Measurements from ENCODE around the gene PHOSPHO1. TPM values are rescaled to one million over a fixed set of nuclear protein-coding genes. Genes with fewer than 3 reads are reported as not detected.

Gene PHOSPHO1
- total RNA-seq, 2 donors from 2014 or later = 0.55 to 6.3 TPM

DNA sequence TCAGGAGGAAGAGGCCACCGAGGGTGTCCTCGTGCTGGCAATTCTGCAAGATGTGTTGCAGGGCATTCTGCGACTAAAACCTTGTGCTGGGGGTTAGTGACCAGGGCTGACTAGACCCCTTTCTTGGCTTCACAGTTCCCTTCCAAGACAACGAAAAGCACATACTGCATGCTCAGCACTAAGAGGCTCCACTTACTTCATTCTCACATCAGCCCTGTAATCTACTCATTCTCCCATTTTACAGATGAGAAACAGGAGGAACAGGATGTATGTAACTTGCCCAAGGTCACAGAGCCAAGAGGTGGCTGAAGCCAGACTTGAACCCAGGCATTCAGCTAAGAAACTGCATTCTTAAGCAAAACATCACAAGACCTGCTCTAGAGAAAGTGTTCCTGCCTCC is 5.3 kb upstream of the PHOSPHO1 start:
- intact Hi-C loops (cut with DNase I) = no loop called here
- Histone ChIP-seq H3K36me3 (no peaks in the 10 kb centered on the region), H3K4me1 (replicated peaks) (no peaks in the 10 kb centered on the region), H3K27ac (no peak overlapping the region), H3K9me3 (no peaks in the 10 kb centered on the region), H3K4me3 (no peak overlapping the region), H3K27me3 (replicated peaks; ENCODE audit: insufficient read depth) (no peaks in the 10 kb centered on the region)
- WGBS = 84% methylated on average over 4 of the region's 4 CpGs
- TF ChIP-seq, protein P1, sequence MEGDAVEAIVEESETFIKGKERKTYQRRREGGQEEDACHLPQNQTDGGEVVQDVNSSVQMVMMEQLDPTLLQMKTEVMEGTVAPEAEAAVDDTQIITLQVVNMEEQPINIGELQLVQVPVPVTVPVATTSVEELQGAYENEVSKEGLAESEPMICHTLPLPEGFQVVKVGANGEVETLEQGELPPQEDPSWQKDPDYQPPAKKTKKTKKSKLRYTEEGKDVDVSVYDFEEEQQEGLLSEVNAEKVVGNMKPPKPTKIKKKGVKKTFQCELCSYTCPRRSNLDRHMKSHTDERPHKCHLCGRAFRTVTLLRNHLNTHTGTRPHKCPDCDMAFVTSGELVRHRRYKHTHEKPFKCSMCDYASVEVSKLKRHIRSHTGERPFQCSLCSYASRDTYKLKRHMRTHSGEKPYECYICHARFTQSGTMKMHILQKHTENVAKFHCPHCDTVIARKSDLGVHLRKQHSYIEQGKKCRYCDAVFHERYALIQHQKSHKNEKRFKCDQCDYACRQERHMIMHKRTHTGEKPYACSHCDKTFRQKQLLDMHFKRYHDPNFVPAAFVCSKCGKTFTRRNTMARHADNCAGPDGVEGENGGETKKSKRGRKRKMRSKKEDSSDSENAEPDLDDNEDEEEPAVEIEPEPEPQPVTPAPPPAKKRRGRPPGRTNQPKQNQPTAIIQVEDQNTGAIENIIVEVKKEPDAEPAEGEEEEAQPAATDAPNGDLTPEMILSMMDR (IDR thresholded peaks at IDR 0.05) = no peak
- TF ChIP-seq POLR2A (IDR thresholded peaks at IDR 0.05) (no peak), POLR2AphosphoS5 (IDR thresholded peaks at IDR 0.05) (no peak)
- no peak for DNase-seq (ENCODE audit: low spot score)

DNA sequence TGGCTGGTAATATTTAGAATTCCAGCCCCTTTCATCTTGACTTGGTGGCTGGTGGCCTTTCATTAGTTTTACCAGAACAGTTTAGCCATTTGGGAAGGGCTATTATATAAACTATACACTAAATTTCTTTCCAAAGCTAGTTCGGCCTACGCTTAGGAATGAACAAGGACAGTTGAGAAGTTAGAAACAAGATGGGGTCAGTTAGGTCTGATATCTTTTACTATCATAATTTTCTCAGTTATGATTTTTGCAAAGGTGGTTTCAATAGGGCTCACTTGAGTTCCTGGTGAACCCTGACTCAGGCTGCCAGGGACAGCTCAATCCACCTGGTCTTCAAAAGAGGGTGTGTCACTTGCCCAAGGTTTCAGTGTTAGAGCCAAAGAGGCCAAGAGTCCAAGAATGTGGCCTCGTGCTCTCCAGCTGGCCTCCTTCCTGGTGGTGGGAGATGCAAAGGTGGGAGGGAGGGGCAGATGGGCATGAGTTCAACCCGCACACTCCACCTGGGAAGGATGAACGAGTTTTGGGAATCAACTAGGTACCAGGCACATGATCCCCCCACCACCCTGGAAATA is 4.0 kb upstream of the PHOSPHO1 start:
- H3K27ac ChIP-seq = no peak overlapping the region
- no peak overlapping the region for H3K4me3 ChIP-seq
- no peaks in the 10 kb centered on the region for H3K9me3 ChIP-seq
- intact Hi-C loops (cut with DNase I) = no loop called here
- no peak for DNase-seq (ENCODE audit: low spot score)
- TF ChIP-seq POLR2A (IDR thresholded peaks at IDR 0.05) (no peak), POLR2AphosphoS5 (IDR thresholded peaks at IDR 0.05) (no peak)
- TF ChIP-seq, protein P1 (IDR thresholded peaks at IDR 0.05) = no peak
- H3K4me1 ChIP-seq (replicated peaks) = peaks cover 5% of the 10 kb centered on the region
- H3K36me3 ChIP-seq = no peaks in the 10 kb centered on the region
- H3K27me3 ChIP-seq (replicated peaks; ENCODE audit: insufficient read depth) = no peaks in the 10 kb centered on the region
- 85% methylated on average over 5 of the region's 5 CpGs for WGBS

DNA sequence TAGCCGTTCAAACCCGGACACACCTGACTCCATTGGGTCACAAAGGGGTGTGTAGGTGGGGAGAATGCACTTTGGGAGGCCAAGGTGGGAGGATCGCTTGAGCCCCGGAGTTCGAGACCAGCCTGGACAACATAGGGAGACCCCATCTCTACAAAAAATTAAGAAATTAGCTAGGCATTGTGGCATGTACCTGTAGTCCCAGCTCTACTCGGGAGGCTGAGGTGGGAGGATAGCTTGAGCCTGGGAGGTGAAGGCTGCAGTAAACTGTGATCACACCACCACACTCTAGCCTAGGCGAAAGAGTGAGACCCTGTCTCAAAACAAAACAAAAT is 942 bp upstream of the PHOSPHO1 start:
- H3K27me3 ChIP-seq (replicated peaks; ENCODE audit: insufficient read depth) = no peaks in the 10 kb centered on the region
- no peaks in the 10 kb centered on the region for H3K9me3 ChIP-seq
- DNase-seq (ENCODE audit: low spot score) = no peak
- H3K27ac ChIP-seq = no peak overlapping the region
- intact Hi-C loops (cut with DNase I) = no loop called here
- TF ChIP-seq POLR2AphosphoS5 (IDR thresholded peaks at IDR 0.05) (no peak), POLR2A (IDR thresholded peaks at IDR 0.05) (no peak)
- TF ChIP-seq, protein P1 (IDR thresholded peaks at IDR 0.05) = no peak
- no peaks in the 10 kb centered on the region for H3K36me3 ChIP-seq
- WGBS = 72% methylated on average over 7 of the region's 7 CpGs
- H3K4me3 ChIP-seq = no peak overlapping the region
- peaks cover 5% of the 10 kb centered on the region for H3K4me1 ChIP-seq (replicated peaks)

DNA sequence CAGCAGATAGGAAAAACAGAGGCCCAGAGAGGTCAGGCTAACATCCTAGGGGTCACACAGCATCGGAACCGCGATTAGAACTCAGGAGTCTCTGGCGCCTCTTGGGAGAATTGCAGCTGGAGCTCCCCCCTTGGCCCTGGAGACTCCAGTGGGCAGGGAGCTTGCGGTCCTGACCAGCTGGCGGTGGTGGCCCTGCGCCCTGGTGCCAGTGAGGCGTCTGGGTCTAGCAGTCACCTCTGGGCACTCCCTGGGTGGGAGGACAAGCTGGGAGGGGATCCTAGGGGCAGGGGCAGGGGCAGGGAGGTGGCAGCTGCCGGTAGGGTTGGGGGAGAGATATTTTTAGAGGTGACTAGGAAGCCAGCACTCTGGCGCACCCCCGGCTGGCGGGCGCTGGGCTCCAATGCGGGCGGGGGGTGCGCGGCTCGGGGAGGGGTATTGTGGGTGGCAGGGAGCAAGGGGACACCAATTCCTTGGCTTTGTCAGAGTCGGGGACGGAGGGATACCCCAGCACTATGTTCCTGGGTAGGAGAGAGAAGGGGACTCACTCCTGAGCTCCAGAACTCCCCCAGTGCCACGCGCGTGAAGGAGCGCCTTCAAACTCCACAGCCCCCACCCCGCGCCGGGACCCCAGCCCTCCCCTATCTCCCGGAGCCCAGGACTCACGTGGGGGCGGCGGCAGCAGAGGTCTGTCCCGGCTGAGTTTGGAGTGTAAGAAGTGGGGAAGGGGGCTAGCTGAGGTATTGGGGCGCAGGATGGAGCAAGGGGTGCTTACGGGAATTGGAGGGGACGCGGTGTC is 584 bp downstream of the PHOSPHO1 start:
- no peaks in the 10 kb centered on the region for H3K27me3 ChIP-seq (replicated peaks; ENCODE audit: insufficient read depth)
- TF ChIP-seq POLR2AphosphoS5 (IDR thresholded peaks at IDR 0.05) (no peak), POLR2A (IDR thresholded peaks at IDR 0.05) (no peak)
- TF ChIP-seq, protein P1 (IDR thresholded peaks at IDR 0.05) = no peak
- no peaks in the 10 kb centered on the region for H3K36me3 ChIP-seq
- WGBS = 9% methylated on average over 36 of the region's 36 CpGs
- H3K9me3 ChIP-seq = no peaks in the 10 kb centered on the region
- no peak for DNase-seq (ENCODE audit: low spot score)
- H3K4me1 ChIP-seq (replicated peaks) = peaks cover 5% of the 10 kb centered on the region
- peak overlapping the region in 1 of 2 donors; percentile 34 for H3K27ac ChIP-seq
- H3K4me3 ChIP-seq = peak overlapping the region; percentile 44 to 53
- intact Hi-C loops (cut with DNase I) = no loop called here

Data from prostate gland (tissue), 2 donors.